BLaER1 (cell line): ENCODE data around the gene DSG3.

ENCODE experiments used
- H3K27ac ChIP-seq: shearing (Covaris generic); formaldehyde crosslinking; 2 replicates; pipeline ENCODE4 v1.8.1; 2022
- H3K27me3 ChIP-seq: shearing (Covaris generic); formaldehyde crosslinking; 2 replicates; pipeline ENCODE4 v1.8.1; 2022
- H3K36me3 ChIP-seq: shearing (Covaris generic); formaldehyde crosslinking; 2 replicates; pipeline ENCODE4 v1.8.1; 2022
- H3K4me1 ChIP-seq: shearing (Covaris generic); formaldehyde crosslinking; 2 replicates; pipeline ENCODE4 v1.8.1; 2022
- H3K4me2 ChIP-seq: shearing (Covaris generic); formaldehyde crosslinking; 2 replicates; pipeline ENCODE4 v1.8.1; 2022
- H3K4me3 ChIP-seq: shearing (Covaris generic); formaldehyde crosslinking; 2 replicates; pipeline ENCODE4 v1.8.1; 2022
- H3K9ac ChIP-seq: shearing (Covaris generic); formaldehyde crosslinking; 2 replicates; pipeline ENCODE4 v1.8.1; 2022
- H3K9me3 ChIP-seq: shearing (Covaris generic); formaldehyde crosslinking; 2 replicates; pipeline ENCODE4 v1.8.1; 2022
- H4K20me1 ChIP-seq: shearing (Covaris generic); formaldehyde crosslinking; 2 replicates; pipeline ENCODE4 v1.8.1; 2022
- Cebpa-rat ChIP-seq: shearing (Covaris generic); IDR thresholded peaks from 2 replicates; pipeline ENCODE4 v1.8.1; 2022

DSG3 gene, protein sequence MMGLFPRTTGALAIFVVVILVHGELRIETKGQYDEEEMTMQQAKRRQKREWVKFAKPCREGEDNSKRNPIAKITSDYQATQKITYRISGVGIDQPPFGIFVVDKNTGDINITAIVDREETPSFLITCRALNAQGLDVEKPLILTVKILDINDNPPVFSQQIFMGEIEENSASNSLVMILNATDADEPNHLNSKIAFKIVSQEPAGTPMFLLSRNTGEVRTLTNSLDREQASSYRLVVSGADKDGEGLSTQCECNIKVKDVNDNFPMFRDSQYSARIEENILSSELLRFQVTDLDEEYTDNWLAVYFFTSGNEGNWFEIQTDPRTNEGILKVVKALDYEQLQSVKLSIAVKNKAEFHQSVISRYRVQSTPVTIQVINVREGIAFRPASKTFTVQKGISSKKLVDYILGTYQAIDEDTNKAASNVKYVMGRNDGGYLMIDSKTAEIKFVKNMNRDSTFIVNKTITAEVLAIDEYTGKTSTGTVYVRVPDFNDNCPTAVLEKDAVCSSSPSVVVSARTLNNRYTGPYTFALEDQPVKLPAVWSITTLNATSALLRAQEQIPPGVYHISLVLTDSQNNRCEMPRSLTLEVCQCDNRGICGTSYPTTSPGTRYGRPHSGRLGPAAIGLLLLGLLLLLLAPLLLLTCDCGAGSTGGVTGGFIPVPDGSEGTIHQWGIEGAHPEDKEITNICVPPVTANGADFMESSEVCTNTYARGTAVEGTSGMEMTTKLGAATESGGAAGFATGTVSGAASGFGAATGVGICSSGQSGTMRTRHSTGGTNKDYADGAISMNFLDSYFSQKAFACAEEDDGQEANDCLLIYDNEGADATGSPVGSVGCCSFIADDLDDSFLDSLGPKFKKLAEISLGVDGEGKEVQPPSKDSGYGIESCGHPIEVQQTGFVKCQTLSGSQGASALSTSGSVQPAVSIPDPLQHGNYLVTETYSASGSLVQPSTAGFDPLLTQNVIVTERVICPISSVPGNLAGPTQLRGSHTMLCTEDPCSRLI

DNA sequence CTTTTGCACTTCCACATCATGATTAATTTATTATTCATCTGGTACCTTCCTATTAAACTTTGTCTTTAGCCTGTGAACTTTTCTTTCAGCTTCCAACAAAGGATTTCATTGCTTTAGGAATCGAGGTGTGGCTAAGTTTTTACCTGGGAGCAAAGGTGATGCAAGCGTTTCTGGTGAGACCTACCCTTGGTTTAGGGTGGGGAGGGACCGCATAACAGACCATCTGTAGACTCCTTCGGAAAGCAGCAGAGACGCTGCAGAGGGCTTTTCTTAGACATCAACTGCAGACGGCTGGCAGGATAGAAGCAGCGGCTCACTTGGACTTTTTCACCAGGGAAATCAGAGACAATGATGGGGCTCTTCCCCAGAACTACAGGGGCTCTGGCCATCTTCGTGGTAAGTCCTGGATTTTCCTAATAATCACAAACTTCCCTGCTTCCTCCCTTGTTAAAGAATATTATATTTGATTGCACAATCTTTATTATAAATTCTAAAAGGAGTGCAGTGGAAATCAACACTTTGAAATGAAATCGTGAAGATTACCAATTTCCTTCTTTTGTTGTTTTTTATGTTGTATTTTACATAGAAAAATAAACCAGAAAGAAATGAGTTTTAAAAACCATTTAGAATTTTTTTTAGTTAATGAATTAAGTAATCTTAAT is at the start of gene DSG3:
DSG3 (plus strand) TSS at position 212 of the 662 bp plus-strand sequence; CDS start at position 349, 137 bp downstream.
- H3K27me3 ChIP-seq, result no peaks in the 10 kb centered on the region
- no peak within 1 kb of the TSS for H3K27ac ChIP-seq
- H3K9ac ChIP-seq, result no peak within 1 kb of the TSS
- H3K4me2 ChIP-seq, result no peak within 1 kb of the TSS
- no peak for TF ChIP-seq Cebpa-rat
- no peaks in the 10 kb centered on the region for H3K9me3 ChIP-seq
- no peaks in the 10 kb centered on the region for H3K4me1 ChIP-seq
- no peaks in the 10 kb centered on the region for H4K20me1 ChIP-seq
- H3K4me3 ChIP-seq, result no peak within 1 kb of the TSS
- H3K36me3 ChIP-seq, result no peaks in the 10 kb centered on the region

DNA sequence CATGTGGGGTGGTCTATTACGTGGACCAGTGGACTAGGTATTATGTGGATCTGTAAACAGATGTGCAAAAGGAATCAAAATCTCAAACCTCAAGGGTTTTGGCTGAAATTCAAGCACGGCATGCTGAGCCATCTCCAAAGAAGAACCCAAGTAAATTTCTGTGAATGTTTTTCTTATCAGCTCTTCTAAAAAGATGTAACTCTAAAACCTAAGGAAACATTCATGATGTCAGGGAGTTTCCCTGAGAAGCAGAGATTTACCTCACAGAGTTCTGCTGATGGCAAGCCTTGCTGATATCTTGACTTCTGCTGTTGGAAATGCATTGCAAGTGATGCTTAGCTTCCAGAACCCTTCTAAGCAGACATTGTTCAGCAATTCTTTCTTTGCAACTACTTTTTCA is 49.4 kb upstream of the DSG3 start:
- Histone ChIP-seq H3K27ac (no peak overlapping the region), H3K9me3 (no peaks in the 10 kb centered on the region), H3K4me1 (no peaks in the 10 kb centered on the region), H3K27me3 (no peaks in the 10 kb centered on the region), H3K36me3 (no peaks in the 10 kb centered on the region), H3K9ac (no peak overlapping the region), H4K20me1 (no peaks in the 10 kb centered on the region), H3K4me3 (no peak overlapping the region), H3K4me2 (no peak overlapping the region)
- TF ChIP-seq Cebpa-rat, result no peak

DNA sequence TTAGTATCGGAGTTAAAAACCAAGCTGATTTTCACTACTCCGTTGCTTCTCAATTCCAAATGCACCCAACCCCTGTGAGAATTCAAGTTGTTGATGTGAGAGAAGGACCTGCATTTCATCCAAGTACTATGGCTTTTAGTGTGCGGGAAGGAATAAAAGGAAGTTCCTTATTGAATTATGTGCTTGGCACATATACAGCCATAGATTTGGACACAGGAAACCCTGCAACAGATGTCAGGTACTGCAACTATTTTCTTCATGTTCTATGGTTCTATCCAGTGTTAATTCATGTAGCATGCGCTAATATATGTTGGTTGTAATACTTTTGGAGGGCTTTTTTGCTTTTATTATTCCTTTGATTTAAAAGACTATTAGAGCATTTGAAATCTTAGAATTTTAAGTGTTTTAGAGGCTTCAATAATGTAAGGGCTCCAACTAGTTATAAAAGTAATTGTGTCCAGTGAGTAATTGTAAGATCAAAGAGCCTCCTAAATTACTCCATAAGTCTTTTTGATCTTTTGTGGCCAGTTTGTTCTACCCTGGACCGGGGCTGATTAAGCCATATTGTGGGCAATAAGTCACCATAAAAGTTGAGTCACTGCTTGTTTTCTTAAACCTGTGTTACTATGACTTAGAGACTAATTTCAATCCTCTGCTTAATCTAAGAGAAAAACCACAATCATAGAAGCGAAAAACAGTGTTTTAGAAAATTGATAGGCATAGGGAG is 48.1 kb upstream of the DSG3 start:
- H3K9ac ChIP-seq, result no peak overlapping the region
- H3K4me1 ChIP-seq, result no peaks in the 10 kb centered on the region
- no peak overlapping the region for H3K4me3 ChIP-seq
- no peak overlapping the region for H3K4me2 ChIP-seq
- H3K9me3 ChIP-seq, result no peaks in the 10 kb centered on the region
- no peaks in the 10 kb centered on the region for H4K20me1 ChIP-seq
- no peak overlapping the region for H3K27ac ChIP-seq
- H3K36me3 ChIP-seq, result no peaks in the 10 kb centered on the region
- no peak for TF ChIP-seq Cebpa-rat
- H3K27me3 ChIP-seq, result no peaks in the 10 kb centered on the region

DNA sequence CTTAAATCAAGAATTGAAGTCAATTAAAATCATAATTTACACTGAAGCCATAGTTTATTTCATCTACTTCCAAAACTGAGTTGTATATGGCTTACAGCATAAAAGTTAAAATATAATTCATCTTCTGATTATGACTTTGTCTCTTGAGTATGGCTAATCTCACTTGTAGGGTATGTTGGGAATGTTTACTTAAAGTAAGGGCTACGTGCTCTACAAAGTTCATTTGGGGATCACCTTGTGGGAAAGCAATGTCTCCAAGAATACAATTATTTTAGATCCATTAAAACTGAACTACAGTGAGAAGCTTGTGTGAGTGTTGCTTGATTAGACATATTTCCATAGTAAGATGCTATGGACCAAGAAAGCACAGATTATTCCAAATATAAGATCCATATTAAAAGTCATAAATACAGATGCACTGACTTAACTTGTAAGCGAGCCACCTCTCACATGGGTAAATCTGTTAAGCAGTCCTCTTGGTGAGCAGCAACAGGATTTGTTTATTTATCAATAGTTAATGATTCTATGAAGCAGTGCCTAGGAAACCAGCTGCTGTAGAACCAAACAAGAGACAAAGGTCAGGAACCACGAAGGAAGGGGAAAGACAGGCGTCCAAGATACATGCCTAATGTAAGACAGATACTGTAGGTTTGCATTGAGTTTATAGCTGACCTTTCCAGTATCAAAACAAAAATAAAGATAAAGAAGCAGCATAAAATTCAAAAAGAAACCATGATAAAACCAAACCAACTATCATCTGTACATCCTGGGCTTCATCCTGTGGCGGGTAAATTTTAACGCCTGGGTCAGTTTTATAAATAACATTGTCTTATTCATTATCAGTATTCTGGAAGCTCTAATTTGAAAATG is 46.1 kb upstream of the DSG3 start:
- Histone ChIP-seq H3K36me3 (no peaks in the 10 kb centered on the region), H3K4me2 (no peak overlapping the region), H3K9me3 (no peaks in the 10 kb centered on the region), H4K20me1 (no peaks in the 10 kb centered on the region), H3K27ac (no peak overlapping the region), H3K27me3 (no peaks in the 10 kb centered on the region), H3K4me1 (no peaks in the 10 kb centered on the region), H3K9ac (no peak overlapping the region), H3K4me3 (no peak overlapping the region)
- no peak for TF ChIP-seq Cebpa-rat

DNA sequence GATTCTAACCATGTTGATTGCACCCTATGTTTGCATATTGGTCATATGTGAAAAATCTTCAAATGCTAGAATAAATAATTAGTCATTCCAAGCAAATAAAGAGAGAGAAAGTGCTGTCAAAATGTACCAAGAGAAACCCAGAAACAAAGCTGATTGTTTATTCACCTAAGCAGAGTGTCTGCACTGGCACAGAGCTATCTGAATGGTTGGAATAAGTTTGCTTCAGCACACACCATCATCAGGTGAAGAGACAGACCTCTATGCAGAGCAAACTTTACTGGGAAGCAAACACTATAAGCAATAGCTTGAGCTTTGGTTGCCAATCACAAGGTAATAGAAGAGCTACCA is 45.5 kb upstream of the DSG3 start:
- Histone ChIP-seq H3K4me3 (no peak overlapping the region), H3K9me3 (no peaks in the 10 kb centered on the region), H3K4me2 (no peak overlapping the region), H3K9ac (no peak overlapping the region), H4K20me1 (no peaks in the 10 kb centered on the region), H3K4me1 (no peaks in the 10 kb centered on the region), H3K27ac (no peak overlapping the region), H3K36me3 (no peaks in the 10 kb centered on the region), H3K27me3 (no peaks in the 10 kb centered on the region)
- TF ChIP-seq Cebpa-rat, result no peak

DNA sequence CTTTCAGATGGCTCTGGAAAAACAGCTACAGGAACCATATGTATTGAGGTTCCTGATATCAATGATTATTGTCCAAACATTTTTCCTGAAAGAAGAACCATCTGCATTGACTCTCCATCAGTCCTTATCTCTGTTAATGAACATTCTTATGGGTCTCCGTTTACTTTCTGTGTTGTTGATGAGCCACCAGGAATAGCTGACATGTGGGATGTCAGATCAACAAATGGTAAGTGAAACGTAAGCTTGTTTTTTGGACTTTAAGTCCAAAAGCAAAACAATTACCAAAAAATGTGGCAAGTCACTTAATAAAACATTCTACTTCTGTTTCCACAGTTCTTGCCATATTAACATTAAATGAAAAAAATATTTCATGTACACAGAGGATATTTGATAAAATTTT is 44.1 kb upstream of the DSG3 start:
- Histone ChIP-seq H3K4me3 (no peak overlapping the region), H3K36me3 (no peaks in the 10 kb centered on the region), H3K9ac (no peak overlapping the region), H3K4me1 (no peaks in the 10 kb centered on the region), H4K20me1 (no peaks in the 10 kb centered on the region), H3K27ac (no peak overlapping the region), H3K27me3 (no peaks in the 10 kb centered on the region), H3K9me3 (no peaks in the 10 kb centered on the region), H3K4me2 (no peak overlapping the region)
- TF ChIP-seq Cebpa-rat, result no peak

DNA sequence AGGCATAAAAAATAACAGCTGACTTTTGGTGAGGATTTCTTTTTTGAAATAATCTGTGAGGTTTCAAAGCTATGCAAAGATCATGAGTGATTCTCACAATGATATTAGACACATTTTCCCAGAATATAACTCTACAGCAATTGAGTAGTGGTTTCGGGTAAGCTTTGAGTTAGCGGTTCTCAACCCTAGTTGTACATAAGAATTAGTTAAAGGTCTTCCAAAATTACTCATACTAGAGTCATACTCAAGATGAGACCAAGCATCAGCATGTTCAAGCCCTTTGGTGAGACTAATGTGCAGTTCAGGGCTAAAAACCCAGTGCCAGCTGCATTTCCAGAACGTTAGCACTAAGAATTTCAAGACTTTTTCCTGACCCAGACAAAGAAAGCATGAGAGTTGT is 39.9 kb upstream of the DSG3 start:
- Histone ChIP-seq H3K4me2 (no peak overlapping the region), H3K9me3 (no peaks in the 10 kb centered on the region)

DNA sequence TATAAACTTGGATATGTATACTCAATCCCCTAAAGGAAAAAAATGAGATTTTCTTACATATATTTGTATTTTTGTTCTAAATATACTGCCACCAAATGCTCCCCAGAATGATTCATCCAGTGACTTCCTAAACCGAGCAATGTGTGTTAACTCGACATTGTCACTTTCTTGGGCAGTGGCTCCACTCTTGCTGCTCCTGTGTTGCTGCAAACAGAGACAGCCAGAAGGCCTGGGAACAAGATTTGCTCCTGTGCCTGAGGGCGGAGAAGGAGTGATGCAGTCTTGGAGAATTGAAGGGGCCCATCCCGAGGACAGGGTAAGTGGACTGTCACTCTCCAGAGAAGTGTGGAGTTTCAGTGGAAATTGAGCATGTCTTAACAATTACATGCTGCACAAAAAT is 38.3 kb upstream of the DSG3 start:
- no peak overlapping the region for H3K27ac ChIP-seq
- no peak overlapping the region for H3K4me3 ChIP-seq
- TF ChIP-seq Cebpa-rat, result no peak
- no peaks in the 10 kb centered on the region for H3K36me3 ChIP-seq
- no peaks in the 10 kb centered on the region for H3K27me3 ChIP-seq
- no peak overlapping the region for H3K9ac ChIP-seq
- no peaks in the 10 kb centered on the region for H3K9me3 ChIP-seq
- no peaks in the 10 kb centered on the region for H4K20me1 ChIP-seq
- no peak overlapping the region for H3K4me2 ChIP-seq
- no peaks in the 10 kb centered on the region for H3K4me1 ChIP-seq

More for the DNA sequence above, 39.9 kb upstream of the DSG3 start:
- no peak overlapping the region for H3K27ac ChIP-seq
- no peak for TF ChIP-seq Cebpa-rat
- no peak overlapping the region for H3K4me3 ChIP-seq
- no peaks in the 10 kb centered on the region for H3K27me3 ChIP-seq
- no peaks in the 10 kb centered on the region for H3K4me1 ChIP-seq
- no peak overlapping the region for H3K9ac ChIP-seq
- H4K20me1 ChIP-seq, result no peaks in the 10 kb centered on the region
- no peaks in the 10 kb centered on the region for H3K36me3 ChIP-seq
